ELR (cell line): ENCODE data around the gene UBA3.
A peak's percentile ranks its signal among the peaks of the same experiment; 100 is the strongest.

ENCODE experiments used
- DNase-seq: peaks from one replicate; pipeline ENCODE4 v3.0.0-alpha.2; 2015; ENCODE audit warnings: low read depth

UBA3 gene

GRCh38 chr3:69097407-69098086, 17.4 kb upstream of the UBA3 start:
- no peak for DNase-seq

- no peak for DNase-seq
Measured at GRCh38 chr3:69096299-69096698, 16.1 kb upstream of the UBA3 start.

GRCh38 chr3:69095636-69096035, 15.5 kb upstream of the UBA3 start:
- DNase-seq: no peak

GRCh38 chr3:69094467-69095205, 14.5 kb upstream of the UBA3 start:
- peak; percentile 59 for DNase-seq

GRCh38 chr3:69092030-69092516, 11.9 kb upstream of the UBA3 start:
- no peak for DNase-seq

GRCh38 chr3:69091389-69092029, 11.3 kb upstream of the UBA3 start:
- no peak for DNase-seq

- peak; percentile 86 for DNase-seq
Measured at GRCh38 chr3:69090021-69090420, 9.9 kb upstream of the UBA3 start.

GRCh38 chr3:69088063-69088462, 7.9 kb upstream of the UBA3 start:
- peak; percentile 67 for DNase-seq

- DNase-seq: no peak
Measured at GRCh38 chr3:69087030-69087791, 7.0 kb upstream of the UBA3 start.

- DNase-seq: peak; percentile 92
Measured at GRCh38 chr3:69085833-69086722, 5.9 kb upstream of the UBA3 start.

GRCh38 chr3:69085168-69085832, 5.1 kb upstream of the UBA3 start:
- peak; percentile 43 for DNase-seq

- DNase-seq: peak; percentile 93
Measured at GRCh38 chr3:69084326-69085167, 4.4 kb upstream of the UBA3 start, which contains the start of gene ARL6IP5. ARL6IP5 (plus strand) TSS chr3:69084937; CDS start chr3:69085048, 111 bp downstream.

GRCh38 chr3:69082805-69083204, 2.6 kb upstream of the UBA3 start:
- peak; percentile 77 for DNase-seq

- DNase-seq: peak; percentile 32
Measured at GRCh38 chr3:69082361-69082760, 2.2 kb upstream of the UBA3 start.

- DNase-seq: peak; percentile 43
Measured at GRCh38 chr3:69081583-69082262, 1.6 kb upstream of the UBA3 start.

- peak; percentile 33 for DNase-seq
Measured at GRCh38 chr3:69079269-69080159, 651 bp downstream of the UBA3 start.

GRCh38 chr3:69072928-69073327, 7.2 kb downstream of the UBA3 start:
- no peak for DNase-seq

GRCh38 chr3:69066121-69066520, 14.0 kb downstream of the UBA3 start:
- no peak for DNase-seq
